ENCODE data around the gene NEURL1.

Gene NEURL1

GRCh38 chr10:103451831-103452505 is 41.5 kb upstream of the NEURL1 start, which contains the start of gene CALHM2:
CALHM2 (minus strand) TSS chr10:103452370; CDS start chr10:103449941, 2,429 bp downstream.
- Histone ChIP-seq H3K4me3 (ENCODE audit: insufficient read depth, low read depth, low read length, poor library complexity, severe bottlenecking) (peak within 1 kb of the TSS; percentile 94), H3K27me3 (replicated peaks; ENCODE audit: control insufficient read depth, insufficient read depth, low read length, poor library complexity, severe bottlenecking) (no peaks in the 10 kb centered on the region), H3K9me3 (ENCODE audit: control insufficient read depth, low read length) (no peaks in the 10 kb centered on the region), H3K27ac (ENCODE audit: insufficient read depth, low read length, poor library complexity, severe bottlenecking) (peak within 1 kb of the TSS; percentile 61), H3K36me3 (ENCODE audit: control insufficient read depth, insufficient read depth, low read length) (peaks cover 18% of the 10 kb centered on the region), H3K4me1 (ENCODE audit: control insufficient read depth, insufficient read depth, low read length, poor library complexity, severe bottlenecking) (peaks cover 30% of the 10 kb centered on the region)
- peak in 2 of 3 donors; percentile 17 to 19 for DNase-seq

- no peak for DNase-seq
- peaks cover 11% of the 10 kb centered on the region for H3K36me3 ChIP-seq (ENCODE audit: control insufficient read depth, insufficient read depth, low read length)
- no peaks in the 10 kb centered on the region for H3K9me3 ChIP-seq (ENCODE audit: control insufficient read depth, low read length)
- H3K4me3 ChIP-seq (ENCODE audit: insufficient read depth, low read depth, low read length, poor library complexity, severe bottlenecking), result peak overlapping the region; percentile 94
- H3K27ac ChIP-seq (ENCODE audit: insufficient read depth, low read length, poor library complexity, severe bottlenecking), result peak overlapping the region; percentile 61
- H3K27me3 ChIP-seq (replicated peaks; ENCODE audit: control insufficient read depth, insufficient read depth, low read length, poor library complexity, severe bottlenecking), result no peaks in the 10 kb centered on the region
- H3K4me1 ChIP-seq (ENCODE audit: control insufficient read depth, insufficient read depth, low read length, poor library complexity, severe bottlenecking), result peaks cover 30% of the 10 kb centered on the region
These were observed 40.8 kb upstream of the NEURL1 start for GRCh38 chr10:103452506-103453230.

- Histone ChIP-seq H3K9me3 (ENCODE audit: control insufficient read depth, low read length) (no peaks in the 10 kb centered on the region), H3K36me3 (ENCODE audit: control insufficient read depth, insufficient read depth, low read length) (peaks cover 7% of the 10 kb centered on the region), H3K4me1 (ENCODE audit: control insufficient read depth, insufficient read depth, low read length, poor library complexity, severe bottlenecking) (peaks cover 26% of the 10 kb centered on the region), H3K27me3 (replicated peaks; ENCODE audit: control insufficient read depth, insufficient read depth, low read length, poor library complexity, severe bottlenecking) (no peaks in the 10 kb centered on the region), H3K4me3 (ENCODE audit: insufficient read depth, low read depth, low read length, poor library complexity, severe bottlenecking) (no peak overlapping the region), H3K27ac (ENCODE audit: insufficient read depth, low read length, poor library complexity, severe bottlenecking) (no peak overlapping the region)
- DNase-seq, result no peak
These were observed 39.5 kb upstream of the NEURL1 start for GRCh38 chr10:103454026-103454425.

- Histone ChIP-seq H3K9me3 (ENCODE audit: control insufficient read depth, low read length) (no peaks in the 10 kb centered on the region), H3K4me1 (ENCODE audit: control insufficient read depth, insufficient read depth, low read length, poor library complexity, severe bottlenecking) (peaks cover 15% of the 10 kb centered on the region), H3K36me3 (ENCODE audit: control insufficient read depth, insufficient read depth, low read length) (no peaks in the 10 kb centered on the region), H3K27me3 (replicated peaks; ENCODE audit: control insufficient read depth, insufficient read depth, low read length, poor library complexity, severe bottlenecking) (no peaks in the 10 kb centered on the region), H3K27ac (ENCODE audit: insufficient read depth, low read length, poor library complexity, severe bottlenecking) (no peak overlapping the region), H3K4me3 (ENCODE audit: insufficient read depth, low read depth, low read length, poor library complexity, severe bottlenecking) (no peak overlapping the region)
- no peak for DNase-seq
These were observed 38.3 kb upstream of the NEURL1 start for GRCh38 chr10:103455235-103455634.

- Histone ChIP-seq H3K9me3 (ENCODE audit: control insufficient read depth, low read length) (no peaks in the 10 kb centered on the region), H3K36me3 (ENCODE audit: control insufficient read depth, insufficient read depth, low read length) (no peaks in the 10 kb centered on the region), H3K4me1 (ENCODE audit: control insufficient read depth, insufficient read depth, low read length, poor library complexity, severe bottlenecking) (peaks cover 9% of the 10 kb centered on the region), H3K27ac (ENCODE audit: insufficient read depth, low read length, poor library complexity, severe bottlenecking) (no peak overlapping the region), H3K27me3 (replicated peaks; ENCODE audit: control insufficient read depth, insufficient read depth, low read length, poor library complexity, severe bottlenecking) (no peaks in the 10 kb centered on the region), H3K4me3 (ENCODE audit: insufficient read depth, low read depth, low read length, poor library complexity, severe bottlenecking) (no peak overlapping the region)
- no peak for DNase-seq
These were observed 37.3 kb upstream of the NEURL1 start for GRCh38 chr10:103456074-103456660.

GRCh38 chr10:103457176-103457712 is 36.3 kb upstream of the NEURL1 start:
- H3K27ac ChIP-seq (ENCODE audit: insufficient read depth, low read length, poor library complexity, severe bottlenecking), result no peak overlapping the region

GRCh38 chr10:103457896-103458583 is 35.5 kb upstream of the NEURL1 start:
- Histone ChIP-seq H3K4me3 (ENCODE audit: insufficient read depth, low read depth, low read length, poor library complexity, severe bottlenecking) (no peak overlapping the region), H3K27me3 (replicated peaks; ENCODE audit: control insufficient read depth, insufficient read depth, low read length, poor library complexity, severe bottlenecking) (no peaks in the 10 kb centered on the region), H3K9me3 (ENCODE audit: control insufficient read depth, low read length) (no peaks in the 10 kb centered on the region), H3K27ac (ENCODE audit: insufficient read depth, low read length, poor library complexity, severe bottlenecking) (no peak overlapping the region), H3K36me3 (ENCODE audit: control insufficient read depth, insufficient read depth, low read length) (no peaks in the 10 kb centered on the region), H3K4me1 (ENCODE audit: control insufficient read depth, insufficient read depth, low read length, poor library complexity, severe bottlenecking) (peaks cover 4% of the 10 kb centered on the region)
- no peak for DNase-seq

More at GRCh38 chr10:103457176-103457712, 36.3 kb upstream of the NEURL1 start:
- H3K4me1 ChIP-seq (ENCODE audit: control insufficient read depth, insufficient read depth, low read length, poor library complexity, severe bottlenecking), result peaks cover 9% of the 10 kb centered on the region
- no peaks in the 10 kb centered on the region for H3K27me3 ChIP-seq (replicated peaks; ENCODE audit: control insufficient read depth, insufficient read depth, low read length, poor library complexity, severe bottlenecking)
- no peaks in the 10 kb centered on the region for H3K9me3 ChIP-seq (ENCODE audit: control insufficient read depth, low read length)
- no peak overlapping the region for H3K4me3 ChIP-seq (ENCODE audit: insufficient read depth, low read depth, low read length, poor library complexity, severe bottlenecking)
- DNase-seq, result no peak
- H3K36me3 ChIP-seq (ENCODE audit: control insufficient read depth, insufficient read depth, low read length), result no peaks in the 10 kb centered on the region

GRCh38 chr10:103458720-103459119 is 34.8 kb upstream of the NEURL1 start, which contains the start of gene CALHM1:
CALHM1 (minus strand) TSS chr10:103458900; CDS start chr10:103458751, 149 bp downstream.
- no peak within 1 kb of the TSS for H3K4me3 ChIP-seq (ENCODE audit: insufficient read depth, low read depth, low read length, poor library complexity, severe bottlenecking)
- H3K4me1 ChIP-seq (ENCODE audit: control insufficient read depth, insufficient read depth, low read length, poor library complexity, severe bottlenecking), result peaks cover 1% of the 10 kb centered on the region
- H3K27me3 ChIP-seq (replicated peaks; ENCODE audit: control insufficient read depth, insufficient read depth, low read length, poor library complexity, severe bottlenecking), result no peaks in the 10 kb centered on the region
- H3K9me3 ChIP-seq (ENCODE audit: control insufficient read depth, low read length), result no peaks in the 10 kb centered on the region
- H3K27ac ChIP-seq (ENCODE audit: insufficient read depth, low read length, poor library complexity, severe bottlenecking), result no peak within 1 kb of the TSS
- H3K36me3 ChIP-seq (ENCODE audit: control insufficient read depth, insufficient read depth, low read length), result no peaks in the 10 kb centered on the region
- no peak for DNase-seq

GRCh38 chr10:103459615-103460014 is 33.9 kb upstream of the NEURL1 start:
- Histone ChIP-seq H3K27me3 (replicated peaks; ENCODE audit: control insufficient read depth, insufficient read depth, low read length, poor library complexity, severe bottlenecking) (no peaks in the 10 kb centered on the region), H3K9me3 (ENCODE audit: control insufficient read depth, low read length) (no peaks in the 10 kb centered on the region), H3K4me1 (ENCODE audit: control insufficient read depth, insufficient read depth, low read length, poor library complexity, severe bottlenecking) (no peaks in the 10 kb centered on the region), H3K27ac (ENCODE audit: insufficient read depth, low read length, poor library complexity, severe bottlenecking) (no peak overlapping the region), H3K36me3 (ENCODE audit: control insufficient read depth, insufficient read depth, low read length) (no peaks in the 10 kb centered on the region), H3K4me3 (ENCODE audit: insufficient read depth, low read depth, low read length, poor library complexity, severe bottlenecking) (no peak overlapping the region)
- DNase-seq, result no peak

Measured in effector memory CD4-positive, alpha-beta T cell (primary cell).